GM18526 (cell line): ENCODE results near the gene TGM2.

Experiments used
- POLR2A ChIP-seq: IDR thresholded peaks from 3 replicates; pipeline ENCODE4 v1.6.1; 2011; ENCODE audit not compliant: insufficient read length; ENCODE audit errors: extremely low read depth

The TGM2 gene

GRCh38 chr20:38157635-38158495, 7.2 kb downstream of the TGM2 start:
- TF ChIP-seq POLR2A: no peak

- no peak for TF ChIP-seq POLR2A
These were observed 8.0 kb downstream of the TGM2 start for GRCh38 chr20:38156888-38157634.

GRCh38 chr20:38156280-38156679, 8.8 kb downstream of the TGM2 start:
- TF ChIP-seq POLR2A: no peak

GRCh38 chr20:38155811-38156210, 9.3 kb downstream of the TGM2 start:
- no peak for TF ChIP-seq POLR2A

GRCh38 chr20:38153401-38153800, 11.7 kb downstream of the TGM2 start:
- TF ChIP-seq POLR2A: no peak

GRCh38 chr20:38152621-38153221, 12.3 kb downstream of the TGM2 start:
- no peak for TF ChIP-seq POLR2A

- TF ChIP-seq POLR2A: no peak
These were observed 12.9 kb downstream of the TGM2 start for GRCh38 chr20:38152175-38152620.

GRCh38 chr20:38151455-38151854, 13.6 kb downstream of the TGM2 start:
- TF ChIP-seq POLR2A: no peak

GRCh38 chr20:38150335-38151170, 14.5 kb downstream of the TGM2 start:
- TF ChIP-seq POLR2A: no peak

GRCh38 chr20:38148328-38149102, 16.6 kb downstream of the TGM2 start:
- no peak for TF ChIP-seq POLR2A

- TF ChIP-seq POLR2A: no peak
These were observed 17.3 kb downstream of the TGM2 start for GRCh38 chr20:38147751-38148150.

GRCh38 chr20:38147163-38147562, 17.9 kb downstream of the TGM2 start:
- TF ChIP-seq POLR2A: no peak

- no peak for TF ChIP-seq POLR2A
These were observed 18.4 kb downstream of the TGM2 start for GRCh38 chr20:38146628-38147027.

GRCh38 chr20:38146156-38146555, 18.9 kb downstream of the TGM2 start:
- TF ChIP-seq POLR2A: no peak

- no peak for TF ChIP-seq POLR2A
These were observed 19.4 kb downstream of the TGM2 start for GRCh38 chr20:38145729-38146075.
